ENCODE data around the gene PPIE.

PPIE gene

DNA sequence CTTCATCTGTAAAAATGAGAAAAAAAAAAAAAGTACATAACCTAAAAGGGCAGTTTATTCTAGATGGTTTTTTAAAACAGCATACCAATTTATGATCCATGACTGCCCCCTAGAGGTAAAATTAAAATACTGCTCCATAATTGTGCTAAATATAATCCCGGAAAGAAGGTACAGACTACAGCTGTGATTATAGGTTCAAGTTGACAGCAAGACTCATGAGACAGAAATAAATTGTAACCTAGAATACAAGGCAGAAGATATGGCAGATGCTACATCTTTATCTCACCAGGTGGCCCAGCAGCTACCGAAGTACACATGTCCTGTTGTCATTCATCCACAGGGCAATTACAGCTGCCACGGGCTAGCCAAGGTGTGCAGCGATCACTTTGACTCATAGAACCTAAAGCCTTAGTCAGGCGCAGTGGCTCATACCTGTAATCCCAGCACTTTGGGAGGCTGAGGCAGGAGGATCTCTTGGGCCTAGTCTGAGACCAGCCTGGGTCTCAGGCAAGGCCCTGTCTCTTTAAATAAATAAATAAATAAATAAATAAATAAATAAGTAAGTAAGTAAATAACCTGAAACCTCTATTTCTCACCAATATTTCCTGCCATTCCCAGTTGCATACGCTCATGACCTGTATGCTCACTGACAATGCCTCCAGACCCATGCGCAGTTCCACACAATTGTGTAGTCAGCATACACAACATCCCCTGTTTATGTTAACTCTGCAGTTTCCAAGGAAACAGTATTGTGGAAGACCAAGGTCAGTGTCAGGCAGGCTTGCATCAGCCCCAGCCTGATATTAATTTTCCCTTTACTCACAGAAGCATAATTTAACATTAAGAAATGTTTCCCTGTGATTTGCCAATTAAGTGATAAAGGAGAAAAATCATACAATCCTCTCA is 18.3 kb upstream of the PPIE start:
- peak; percentile 98 for FAIRE-seq

DNA sequence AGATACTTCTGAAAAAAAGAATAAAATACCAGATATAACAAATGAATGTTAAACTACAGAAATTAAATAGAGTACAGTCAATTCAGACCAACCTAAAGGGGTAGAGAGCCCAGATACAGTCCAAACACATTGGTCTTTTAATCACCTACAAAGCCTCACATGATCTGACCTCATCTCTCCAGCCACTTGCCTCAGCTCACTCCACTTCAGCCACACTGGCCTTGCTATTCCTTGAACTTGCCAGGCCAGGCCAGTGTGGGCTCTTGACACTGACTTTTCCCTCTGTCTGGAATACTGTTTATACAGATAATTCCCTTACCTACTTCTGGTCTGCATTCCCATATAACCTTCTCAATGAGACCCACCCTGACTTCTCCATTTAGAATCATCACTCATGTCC is 17.0 kb upstream of the PPIE start:
- no peak for FAIRE-seq

DNA sequence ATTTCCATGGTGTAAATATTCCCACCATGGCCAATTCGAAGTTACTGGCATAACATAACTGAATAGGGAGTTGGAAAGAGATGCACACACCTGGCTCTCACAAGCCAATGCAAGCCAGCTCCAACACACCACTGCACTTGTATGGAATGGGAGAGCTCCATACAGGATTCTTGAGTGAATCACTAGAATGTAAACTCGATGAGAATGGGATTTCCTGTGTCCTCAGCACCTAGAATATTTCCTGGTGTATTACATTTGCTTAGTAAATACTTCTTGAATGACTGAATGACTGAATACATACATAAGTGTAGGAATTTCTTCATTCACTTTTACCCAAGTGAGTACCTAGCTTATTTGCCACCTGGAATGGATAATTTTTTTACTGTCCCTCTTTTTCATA is 16.2 kb upstream of the PPIE start:
- no peak for FAIRE-seq

DNA sequence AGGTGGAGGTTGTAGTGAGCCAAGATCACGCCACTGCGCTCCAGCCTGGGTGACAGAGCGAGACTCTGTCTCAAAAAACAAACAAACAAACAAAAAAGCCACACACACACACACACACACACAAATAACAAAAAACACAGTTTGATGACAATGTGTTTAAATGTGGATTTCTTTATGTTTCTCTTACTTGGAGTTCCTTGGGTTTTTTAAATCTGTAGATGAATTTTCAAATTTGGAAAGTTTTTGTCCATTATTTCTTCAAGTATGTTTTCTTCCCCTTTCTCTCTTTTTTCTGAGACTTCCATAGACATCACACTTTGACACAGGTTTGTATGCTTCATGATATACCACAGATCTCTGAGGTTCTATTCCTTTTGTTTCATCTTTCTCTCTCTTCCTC is 12.1 kb upstream of the PPIE start:
- no peak for FAIRE-seq

DNA sequence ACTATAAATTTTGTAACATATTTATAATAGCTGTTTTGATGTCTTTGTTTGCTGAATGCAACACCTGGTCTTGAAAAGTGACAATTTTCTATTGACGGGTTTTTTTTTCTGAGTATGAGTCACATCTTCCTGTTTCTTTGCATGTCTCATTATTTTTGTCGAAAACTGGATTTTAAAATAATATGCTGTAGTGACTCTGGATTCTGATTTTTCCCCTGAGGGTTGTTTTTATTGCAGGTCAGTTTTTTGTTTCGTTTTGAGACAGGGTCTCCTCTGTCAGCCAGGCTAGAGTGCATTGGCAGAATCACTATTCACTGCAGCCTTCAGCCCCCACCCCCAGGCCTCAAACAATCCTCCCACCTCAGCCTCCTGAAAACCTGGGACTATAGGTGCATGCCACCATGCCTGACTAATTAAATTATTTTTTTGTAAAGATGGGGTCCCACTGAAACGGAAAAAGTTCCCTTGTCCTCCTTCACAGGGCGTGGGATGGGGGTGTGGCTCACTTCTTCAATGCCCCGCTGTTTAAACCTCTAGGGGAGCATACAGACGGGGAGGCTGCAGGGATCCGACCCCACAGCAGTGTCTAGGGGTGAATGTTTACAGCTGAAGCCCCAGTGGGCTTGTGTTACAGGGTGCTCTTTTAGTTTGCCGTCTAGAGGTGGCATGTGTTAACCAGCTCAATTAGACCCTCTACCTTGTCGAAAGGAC is 11.3 kb upstream of the PPIE start:
- FAIRE-seq: no peak

DNA sequence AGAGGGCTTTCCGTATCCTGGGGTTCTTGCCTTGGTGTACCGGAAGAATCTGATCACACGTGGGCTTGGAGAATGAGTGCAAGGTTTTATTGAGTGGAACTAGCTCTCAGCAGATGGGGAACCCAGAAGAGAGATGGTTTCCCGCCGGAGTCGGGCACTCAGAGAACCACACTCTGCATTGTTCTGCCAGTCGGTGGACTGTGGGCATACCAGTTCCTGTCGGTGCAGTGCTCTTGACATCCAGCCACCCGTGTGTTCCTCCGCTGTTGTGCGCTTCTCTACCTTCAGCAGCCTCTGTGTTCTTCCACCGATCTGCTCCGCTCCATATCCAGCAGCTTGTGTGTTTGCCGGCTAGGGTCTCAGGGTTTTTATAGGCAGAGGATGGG is 10.8 kb upstream of the PPIE start:
- no peak for FAIRE-seq

DNA sequence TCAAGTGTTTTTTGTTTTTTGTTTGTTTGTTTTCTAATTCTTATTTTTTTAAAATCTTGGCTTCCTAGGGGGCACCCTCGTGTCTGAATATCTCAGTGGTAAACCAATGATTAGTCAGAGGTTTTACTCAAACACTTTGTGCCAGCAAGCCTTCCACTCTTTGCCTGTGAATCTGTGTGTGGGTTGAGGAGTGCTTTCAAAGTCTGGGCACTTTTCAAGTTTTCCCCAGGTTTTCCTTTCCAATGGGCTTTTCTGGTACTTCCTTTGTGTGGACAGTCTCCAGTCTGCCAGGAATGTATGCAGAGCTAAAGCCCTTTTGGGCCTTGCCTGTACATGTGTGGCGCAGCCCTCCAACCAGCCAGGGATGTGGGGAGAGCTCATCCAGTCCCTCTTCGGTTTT is 9.7 kb upstream of the PPIE start:
- FAIRE-seq: no peak

DNA sequence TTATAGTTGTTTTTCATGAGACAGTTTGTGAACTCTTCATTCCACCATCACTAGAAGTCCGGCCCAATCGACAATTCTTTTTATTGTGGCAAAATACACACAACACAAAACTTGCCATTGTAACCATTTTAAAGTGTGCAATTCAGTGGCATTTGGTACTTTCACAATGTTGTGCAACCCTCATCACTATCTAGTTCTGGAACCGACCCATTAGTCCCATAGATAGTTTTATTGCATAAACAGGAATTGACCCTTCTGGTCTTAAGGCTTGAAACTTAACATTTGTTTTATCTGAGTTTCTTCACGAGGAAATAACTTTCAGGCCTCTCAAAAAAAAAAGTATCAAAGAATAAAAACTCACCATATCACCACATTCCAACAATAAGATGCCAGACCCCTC is 8.8 kb upstream of the PPIE start:
- no peak for FAIRE-seq

DNA sequence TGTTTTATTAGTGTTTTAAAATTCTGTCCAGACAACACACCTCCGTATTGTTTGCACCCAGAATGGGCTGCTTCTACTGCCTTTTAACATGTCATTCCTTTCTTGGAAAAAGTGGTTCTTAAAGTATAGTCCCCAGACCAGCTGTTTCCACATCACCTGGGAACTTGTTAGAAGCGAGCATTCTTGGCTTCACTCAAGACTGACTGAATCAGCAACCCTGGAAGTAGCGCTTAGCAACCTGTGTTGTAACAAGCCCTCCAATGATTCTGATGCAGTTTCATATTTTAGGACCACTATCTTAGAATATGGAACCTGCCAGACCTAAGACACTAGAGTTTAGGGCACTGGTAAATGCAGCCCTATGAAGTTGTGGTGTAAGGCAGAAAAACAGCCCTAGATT is 6.0 kb upstream of the PPIE start:
- FAIRE-seq: no peak

DNA sequence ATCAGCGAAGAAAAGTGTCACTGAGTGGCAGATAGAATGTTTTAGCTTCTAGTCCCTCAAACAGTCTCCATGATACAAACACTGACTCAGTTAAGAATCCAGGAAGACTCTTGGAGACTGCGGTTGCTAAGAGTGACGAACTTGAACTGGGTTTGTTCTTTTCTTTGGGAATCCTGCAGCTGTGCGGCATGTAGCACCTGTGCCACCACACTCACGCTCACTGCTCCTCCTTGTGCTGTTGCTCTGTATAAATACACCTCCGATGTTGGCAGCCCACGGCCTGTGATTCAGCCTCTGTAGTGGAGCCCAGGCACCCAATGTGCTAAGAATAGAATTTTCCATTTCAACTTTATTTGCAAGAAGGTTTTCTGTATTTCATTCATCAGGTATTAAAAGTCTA is 5.5 kb upstream of the PPIE start:
- FAIRE-seq: no peak

DNA sequence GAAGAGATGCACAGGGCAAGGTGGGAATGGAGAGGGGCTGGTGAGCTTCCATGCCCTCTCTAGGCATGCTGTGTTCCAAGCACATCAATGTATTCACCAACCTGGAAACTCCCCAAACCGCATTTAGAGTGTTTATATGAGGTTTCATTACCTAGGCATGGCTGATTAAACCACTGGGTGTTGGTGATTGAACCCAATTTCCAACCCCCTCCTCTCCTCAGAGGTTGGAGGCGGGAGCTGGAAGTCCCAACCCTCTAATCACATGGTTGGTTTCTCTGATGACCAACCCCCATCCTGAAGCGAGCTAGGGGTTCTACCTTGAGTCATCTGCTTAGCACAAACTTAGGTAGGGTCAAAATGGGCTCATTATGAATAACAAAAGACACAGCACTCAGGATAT is 3.0 kb upstream of the PPIE start:
- FAIRE-seq: no peak

DNA sequence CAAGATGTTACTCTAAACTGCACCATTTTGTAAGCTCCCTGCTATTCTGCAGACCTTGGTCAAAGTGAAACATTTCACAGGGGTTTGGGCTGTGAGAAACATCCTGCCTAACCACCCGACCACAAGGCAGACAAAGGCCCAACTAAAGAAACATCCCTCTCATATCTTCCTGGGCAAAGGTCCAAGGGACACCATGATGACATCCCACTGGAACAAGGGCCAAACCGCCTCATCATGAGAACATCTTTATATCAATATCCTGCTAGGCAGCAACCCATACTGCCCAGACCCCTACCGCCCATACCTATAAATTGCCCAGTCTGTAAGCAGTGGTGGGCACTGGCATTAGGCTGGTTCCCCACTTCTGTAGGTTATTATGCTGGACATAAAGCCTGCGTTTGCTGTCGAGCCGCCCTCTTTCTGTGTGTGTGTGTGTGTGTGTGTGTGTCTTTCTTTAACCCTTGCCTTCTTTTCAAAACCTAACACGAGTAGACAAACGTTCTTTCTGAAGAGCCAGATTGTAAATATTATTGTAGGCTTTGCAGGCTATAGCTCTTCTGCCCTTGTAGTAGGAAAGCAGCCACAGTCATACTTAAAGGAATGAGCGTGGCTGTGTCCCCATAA is 1.0 kb upstream of the PPIE start:
- FAIRE-seq: no peak

DNA sequence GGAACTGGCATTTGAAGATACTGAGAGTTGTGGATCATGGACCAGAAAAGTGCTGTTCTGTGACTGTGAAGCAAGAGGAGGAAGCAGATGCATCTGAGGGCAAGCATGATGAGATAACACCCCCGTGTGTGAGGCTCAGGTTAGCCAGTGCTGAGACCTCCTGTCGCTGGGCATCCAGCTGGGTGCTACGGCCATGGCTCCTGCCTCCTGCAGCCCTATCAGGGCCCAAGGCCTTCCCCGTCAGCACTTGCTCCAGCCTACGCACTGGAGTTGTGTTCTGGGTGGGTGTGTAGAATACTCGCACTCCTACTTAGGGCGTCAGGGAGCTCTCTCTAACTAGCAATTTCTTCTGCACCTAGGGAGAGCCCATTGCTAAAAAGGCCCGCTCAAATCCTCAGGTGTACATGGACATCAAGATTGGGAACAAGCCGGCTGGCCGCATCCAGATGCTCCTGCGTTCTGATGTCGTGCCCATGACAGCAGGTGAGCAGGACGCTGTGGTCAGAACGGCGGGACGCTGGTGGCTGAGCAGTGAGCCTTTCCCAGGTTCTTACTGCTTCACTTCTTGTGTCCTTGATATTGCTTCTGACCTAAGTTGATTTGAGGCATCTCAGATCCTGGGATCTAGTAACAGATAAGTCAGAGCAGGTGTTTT is 6.5 kb downstream of the PPIE start:
- FAIRE-seq: no peak

DNA sequence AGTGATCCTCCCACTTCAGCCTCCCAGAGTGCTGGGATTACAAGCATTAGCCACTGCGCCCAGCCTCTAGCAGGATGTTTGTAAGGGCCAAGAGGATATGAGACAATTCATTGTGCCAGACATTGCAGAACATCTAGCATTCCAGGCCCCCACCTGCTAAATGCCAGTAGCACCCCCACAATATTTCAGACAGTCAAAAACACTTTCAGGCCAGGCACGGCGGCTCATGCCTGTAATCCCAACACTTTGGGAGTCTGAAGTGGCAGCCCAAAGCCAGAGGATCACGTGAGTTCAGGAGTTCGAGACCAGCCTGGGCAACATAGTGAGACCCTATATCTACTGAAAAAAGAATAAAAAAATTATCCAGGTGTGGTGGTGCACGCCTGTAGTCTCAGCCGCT is 12.9 kb downstream of the PPIE start:
- no peak for FAIRE-seq

DNA sequence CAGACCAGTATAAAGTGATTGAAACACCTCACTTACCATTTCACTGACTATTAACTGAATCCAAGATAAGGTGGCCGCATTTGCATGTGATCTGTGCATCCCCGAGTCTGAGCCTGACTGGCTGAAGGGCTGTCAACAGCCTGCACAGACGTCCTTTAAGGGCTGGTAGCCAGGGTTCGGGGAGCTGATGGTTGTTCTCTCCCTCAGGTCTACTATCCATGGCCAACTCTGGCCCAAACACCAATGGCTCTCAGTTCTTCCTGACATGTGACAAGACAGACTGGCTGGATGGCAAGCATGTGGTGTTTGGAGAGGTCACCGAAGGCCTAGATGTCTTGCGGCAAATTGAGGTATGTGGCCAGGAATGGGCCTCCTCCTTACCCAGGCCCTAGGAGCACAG is 14.0 kb downstream of the PPIE start:
- FAIRE-seq: no peak

DNA sequence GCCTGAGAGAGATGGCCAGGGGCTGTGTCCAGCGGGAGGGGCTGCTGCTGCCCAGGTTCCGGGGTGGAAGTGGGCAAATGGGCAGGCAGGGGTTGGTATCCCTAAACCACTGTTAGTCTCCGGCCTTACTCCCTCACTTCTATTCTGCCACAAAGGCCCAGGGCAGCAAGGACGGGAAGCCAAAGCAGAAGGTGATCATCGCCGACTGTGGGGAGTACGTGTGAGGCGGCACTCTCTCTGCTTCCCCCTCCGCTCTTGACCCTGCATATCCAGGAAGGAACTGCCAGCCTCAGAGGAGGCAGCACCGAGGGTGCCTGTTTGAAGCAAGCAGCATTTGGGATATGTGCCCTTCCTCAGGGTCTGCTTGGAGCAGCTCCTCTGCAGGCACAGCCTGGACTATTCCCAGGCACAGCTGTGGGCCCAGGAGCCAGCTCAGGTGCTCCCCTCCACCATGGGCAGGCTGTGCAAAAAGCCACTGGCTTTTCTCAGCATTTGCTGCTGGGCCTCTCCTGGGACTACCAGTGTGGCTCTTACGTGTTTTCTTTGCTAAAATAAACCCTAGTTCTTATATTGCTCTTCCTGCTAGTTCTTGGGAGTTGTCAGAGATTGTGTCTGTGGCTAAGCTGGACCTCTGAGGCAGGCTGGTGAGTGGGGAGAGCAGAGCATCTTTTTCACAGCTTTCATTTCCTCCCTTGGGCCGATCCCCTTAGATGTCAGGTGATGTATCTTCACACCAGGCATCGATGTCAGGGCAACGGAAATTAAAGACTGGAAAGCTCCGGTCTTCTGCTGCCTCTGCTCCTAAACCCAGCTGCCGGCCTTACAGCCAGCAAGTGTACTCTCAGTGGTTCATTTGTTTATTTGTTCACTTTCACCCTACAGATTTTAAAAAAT is 14.7 kb downstream of the PPIE start:
- no peak for FAIRE-seq

DNA sequence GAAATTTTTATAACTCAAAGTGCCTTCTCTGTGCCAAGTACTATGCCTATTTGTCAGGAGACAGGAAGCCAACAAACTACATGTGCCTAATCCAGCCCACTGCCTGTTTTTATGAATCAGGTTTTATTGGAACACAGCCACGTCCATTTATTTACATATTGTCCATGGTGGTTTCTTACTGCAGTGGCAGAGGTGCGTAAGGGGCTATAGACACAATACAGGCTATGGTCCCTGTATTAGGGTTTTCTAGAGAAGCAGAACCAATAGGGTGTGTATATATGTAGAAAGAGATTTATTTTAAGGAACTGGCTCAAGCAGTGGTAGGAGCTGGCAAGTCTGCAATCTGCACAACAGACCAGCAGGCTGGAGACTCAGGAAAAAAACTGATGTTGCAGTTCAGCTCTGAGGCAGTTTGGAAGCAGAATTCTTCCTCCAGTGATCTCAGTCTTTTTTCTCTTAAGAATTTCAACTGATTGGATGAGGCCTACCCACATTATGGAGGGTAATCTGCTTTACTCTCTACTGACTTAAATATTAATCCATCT is 15.4 kb downstream of the PPIE start:
- FAIRE-seq: no peak

DNA sequence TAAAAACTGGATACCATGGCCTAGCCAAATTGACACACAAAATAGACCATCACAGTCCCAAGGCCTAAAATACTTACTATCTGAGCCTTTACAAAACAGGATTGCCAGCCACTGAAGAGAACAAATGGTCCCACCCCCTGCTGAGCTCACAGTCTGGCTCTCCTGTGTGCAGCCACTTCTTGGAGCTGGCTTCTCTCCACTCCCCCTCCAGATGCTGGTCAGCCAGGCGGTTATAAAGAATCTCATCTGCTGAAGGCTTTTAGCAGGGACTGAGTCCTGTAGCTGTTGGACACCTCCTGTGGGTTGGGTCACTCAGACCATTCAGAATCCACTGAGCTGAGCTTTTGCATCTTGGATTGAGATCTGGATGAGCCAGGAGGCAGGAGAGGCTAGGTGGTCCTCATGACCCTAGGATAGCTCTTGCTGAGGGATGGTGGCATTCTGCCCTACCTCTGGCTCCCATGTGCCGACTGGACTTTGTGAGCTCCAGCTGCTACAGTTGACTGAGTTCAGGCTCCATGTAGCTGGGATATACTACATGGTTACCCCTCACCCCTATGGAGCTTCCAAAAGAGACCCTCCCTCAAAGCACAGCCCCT is 16.3 kb downstream of the PPIE start:
- no peak for FAIRE-seq

DNA sequence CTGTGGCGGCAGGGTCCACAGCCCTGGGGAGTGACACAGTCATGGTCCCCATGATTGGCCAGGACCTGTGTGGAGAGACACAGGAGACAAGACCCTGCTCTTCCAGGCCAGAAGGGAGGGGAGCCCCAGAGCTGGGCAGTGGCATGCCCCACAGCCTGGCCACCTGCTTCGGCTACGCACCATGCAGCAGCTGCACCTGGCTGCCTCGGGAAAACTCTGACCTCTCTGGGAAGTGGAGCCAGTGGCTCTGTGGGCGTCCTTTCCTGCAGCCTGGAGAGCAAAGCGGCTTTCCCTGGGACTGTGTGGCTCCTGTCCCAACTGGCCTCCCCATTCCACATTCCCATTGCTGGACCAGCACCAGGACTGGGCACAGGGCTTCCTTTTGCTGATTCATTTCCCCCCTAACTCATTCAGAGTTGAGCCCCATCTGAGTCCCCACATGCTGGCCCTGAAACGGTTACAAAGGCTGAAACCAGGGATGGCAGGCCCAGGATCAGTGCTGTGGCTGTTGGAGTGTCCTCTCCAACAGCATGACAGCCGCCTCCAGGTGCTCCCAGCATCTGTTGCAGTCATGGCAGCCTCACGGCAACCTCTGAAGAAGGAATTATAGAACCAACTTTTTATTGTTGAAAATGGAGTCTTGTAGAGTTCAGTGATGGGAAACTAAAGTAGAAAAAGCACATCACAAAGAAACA is 17.4 kb downstream of the PPIE start:
- FAIRE-seq: no peak

DNA sequence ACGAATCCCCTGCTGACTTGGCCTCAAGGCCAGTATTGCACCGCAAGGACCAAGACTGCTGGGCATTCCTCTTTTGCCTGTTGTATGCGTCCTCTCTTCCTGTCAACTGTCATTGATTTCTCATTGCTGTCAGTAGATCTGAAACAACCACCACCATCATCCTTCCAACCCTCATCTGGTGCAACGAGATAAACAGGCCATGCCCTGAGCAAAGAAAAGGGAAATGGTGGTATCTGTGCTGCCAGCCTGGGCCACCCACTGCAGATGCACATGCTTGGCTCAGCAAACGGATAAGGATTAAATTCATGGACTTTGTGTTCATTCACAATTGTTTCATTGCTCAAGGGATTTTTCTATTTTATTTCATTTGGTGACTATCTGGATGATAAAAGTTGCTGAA is 18.8 kb downstream of the PPIE start:
- no peak for FAIRE-seq
